Measurements from ENCODE around the gene WEE1.
"Not testable (repeated sequence)": the region's sequence is repeated elsewhere in the genome, so short reads cannot be mapped to it uniquely, and the experiment has no call there.

WEE1 gene

GRCh38 chr11:9622353-9622752, 48.9 kb downstream of the WEE1 start:
- not testable (repeated sequence) for DNase-seq (ENCODE audit: low read depth)

- DNase-seq (ENCODE audit: low read depth): not testable (repeated sequence)
Observed at GRCh38 chr11:9623053-9623452, 49.6 kb downstream of the WEE1 start.

- no peak for DNase-seq (ENCODE audit: low read depth)
Observed at GRCh38 chr11:9624448-9624847, 51.0 kb downstream of the WEE1 start.

DNA sequence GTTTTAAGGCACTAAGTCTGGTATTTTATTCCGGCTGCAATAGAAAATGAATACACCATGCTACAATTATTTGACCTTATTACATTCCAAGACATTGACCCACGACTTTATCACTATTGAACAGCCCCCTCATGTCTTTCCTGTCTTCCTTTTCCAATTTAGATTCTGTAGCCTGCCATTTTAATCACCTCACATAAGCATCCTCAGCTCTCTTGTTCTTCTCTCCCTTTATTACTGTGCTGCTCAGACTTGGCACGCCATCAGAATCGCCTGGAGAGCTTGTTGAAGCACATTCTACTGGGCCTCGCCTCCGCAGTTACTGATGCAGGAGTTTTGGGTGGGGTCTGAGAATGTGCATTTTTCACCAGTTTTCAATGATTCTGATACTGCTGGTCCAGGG, 51.7 kb downstream of the WEE1 start:
- DNase-seq (ENCODE audit: low read depth): no peak

DNA sequence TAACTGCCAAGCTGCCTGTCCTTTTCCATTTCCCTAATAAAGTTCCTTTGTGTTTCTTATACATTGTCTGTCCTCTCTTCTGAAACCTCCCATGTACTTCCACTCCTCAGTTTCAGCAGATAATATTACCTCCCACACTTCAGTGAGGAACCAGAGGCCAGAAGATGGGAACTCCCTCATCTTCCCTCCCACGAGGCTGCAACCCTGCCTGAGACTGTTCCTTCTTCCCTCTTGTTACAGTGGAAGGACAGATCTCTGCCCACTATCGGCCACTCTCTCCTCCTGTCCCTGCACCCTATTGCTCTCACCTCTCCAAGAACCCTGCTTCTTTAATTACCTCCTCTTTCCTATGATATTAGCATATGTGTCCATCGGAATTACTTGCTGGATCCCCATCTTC, 52.3 kb downstream of the WEE1 start:
- DNase-seq (ENCODE audit: low read depth): no peak

DNA sequence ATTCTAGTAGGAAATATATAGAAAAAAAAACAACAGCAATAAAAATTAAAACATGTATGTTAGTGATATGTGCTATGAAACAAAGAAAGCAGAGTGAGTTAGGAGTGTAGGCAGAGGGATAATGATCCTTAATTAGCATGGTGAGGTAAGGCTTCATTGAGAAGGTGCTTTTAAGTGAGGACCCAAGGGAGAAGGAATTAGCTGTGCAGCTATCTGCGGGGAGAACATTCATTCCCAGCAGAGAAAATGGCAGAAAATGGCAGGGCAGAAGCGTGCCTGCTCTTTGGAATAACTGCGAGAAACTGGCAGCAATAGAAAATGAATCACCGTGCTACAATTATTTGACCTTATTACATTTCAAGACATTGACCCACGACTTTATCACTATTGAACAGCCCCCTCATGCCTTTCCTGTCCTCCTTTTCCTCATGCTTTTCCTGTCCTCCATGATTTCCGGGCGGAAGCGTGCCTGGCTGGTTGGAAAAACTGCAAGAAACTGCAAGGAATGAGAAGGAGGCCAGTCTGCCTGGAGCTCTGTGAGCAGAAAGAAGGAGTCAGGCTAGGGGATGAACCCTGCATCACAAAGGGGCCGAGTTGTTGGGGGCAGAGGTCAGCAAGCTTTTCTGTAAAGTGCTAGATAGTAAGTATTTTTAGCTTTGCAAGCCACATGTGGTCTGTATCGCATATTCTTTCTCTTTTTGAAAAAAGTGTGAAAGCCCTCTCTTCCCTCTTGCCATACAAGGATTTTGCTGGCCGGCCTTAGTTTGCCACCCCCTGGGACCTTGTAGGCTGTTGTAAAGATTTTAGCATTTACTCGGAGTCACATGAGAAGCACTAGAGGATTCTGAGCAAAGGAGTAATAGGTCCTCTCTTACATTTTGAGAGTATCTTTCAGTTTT, 53.3 kb downstream of the WEE1 start:
- DNase-seq (ENCODE audit: low read depth): no peak

- DNase-seq (ENCODE audit: low read depth): no peak
Observed at GRCh38 chr11:9629064-9629463, 55.6 kb downstream of the WEE1 start.

DNA sequence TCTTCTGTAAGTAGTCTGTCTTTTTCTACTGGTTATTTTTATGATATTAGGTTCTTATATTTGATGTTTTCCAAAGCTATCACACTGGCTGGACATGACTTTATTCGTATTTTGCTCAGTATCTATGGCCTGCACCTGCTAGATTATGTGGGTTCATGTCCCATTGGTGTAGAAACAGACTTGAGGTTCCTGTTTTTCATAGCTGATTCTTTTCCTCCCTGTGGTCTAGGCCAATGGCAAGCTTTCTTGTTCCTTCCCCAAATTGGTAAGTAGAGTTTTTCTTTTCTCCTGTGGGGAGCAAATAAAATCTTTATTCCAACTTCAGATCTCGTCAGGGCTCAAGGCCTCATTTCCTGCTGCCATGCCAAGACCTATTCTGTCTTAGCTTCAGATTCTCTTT, 60.2 kb downstream of the WEE1 start:
- DNase-seq (ENCODE audit: low read depth): no peak

DNA sequence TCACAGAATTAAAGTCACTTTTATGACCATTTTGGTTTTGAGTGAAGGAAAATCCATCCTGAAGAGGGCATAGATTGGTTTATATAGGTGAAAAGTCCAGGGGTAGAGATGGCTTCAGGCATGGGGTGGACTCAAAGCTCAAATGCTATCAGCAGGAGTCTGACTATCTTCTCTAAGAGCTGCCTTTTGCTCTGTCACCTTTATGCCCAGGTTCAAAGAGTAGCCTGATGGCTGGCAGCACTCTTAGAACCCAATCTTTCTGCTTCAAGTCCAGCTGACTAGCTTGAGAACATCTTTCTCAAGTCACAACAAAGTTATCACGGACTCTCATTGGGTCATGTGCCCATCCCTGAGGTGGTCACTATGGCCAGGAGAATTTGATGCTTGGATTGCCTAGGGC, 63.2 kb downstream of the WEE1 start:
- no peak for DNase-seq (ENCODE audit: low read depth)

DNA sequence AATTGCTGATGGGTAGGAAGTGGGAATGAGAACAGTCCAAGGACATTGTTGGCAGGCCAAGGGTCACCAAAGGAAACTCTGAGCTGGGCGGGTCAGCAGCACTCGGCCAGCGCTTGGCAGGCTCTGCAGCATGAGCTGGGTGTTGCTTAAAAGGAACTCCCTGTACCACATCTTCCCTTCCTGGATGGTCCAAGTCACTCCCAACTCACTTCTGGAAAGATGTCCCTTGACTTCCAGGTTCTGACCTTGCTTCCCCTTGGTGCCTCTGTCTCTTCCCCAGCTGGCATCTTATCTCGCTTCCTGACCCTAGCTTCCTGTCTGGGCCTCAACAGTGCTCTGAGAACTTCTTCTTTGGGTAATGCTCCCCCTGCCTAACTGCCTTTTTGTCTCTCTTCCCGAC, 65.6 kb downstream of the WEE1 start:
- DNase-seq (ENCODE audit: low read depth): no peak

All from non-pigmented ciliary epithelial cell (primary cell).